Activated CD4-positive, alpha-beta T cell treated with anti-CD3 and anti-CD28 coated beads, Interleukin-2, amount 50 U/mL, for 4 hours (primary cell): ENCODE measurements around the gene CLIP1.
"Not testable (repeated sequence)": the region's sequence is repeated elsewhere in the genome, so short reads cannot be mapped to it uniquely, and the experiment has no call there.

Experiments used
- DNase-seq, 2 experiments: peaks; one replicate each; pipeline ENCODE4 v3.0.0-alpha.2; 2020

Gene CLIP1

DNA sequence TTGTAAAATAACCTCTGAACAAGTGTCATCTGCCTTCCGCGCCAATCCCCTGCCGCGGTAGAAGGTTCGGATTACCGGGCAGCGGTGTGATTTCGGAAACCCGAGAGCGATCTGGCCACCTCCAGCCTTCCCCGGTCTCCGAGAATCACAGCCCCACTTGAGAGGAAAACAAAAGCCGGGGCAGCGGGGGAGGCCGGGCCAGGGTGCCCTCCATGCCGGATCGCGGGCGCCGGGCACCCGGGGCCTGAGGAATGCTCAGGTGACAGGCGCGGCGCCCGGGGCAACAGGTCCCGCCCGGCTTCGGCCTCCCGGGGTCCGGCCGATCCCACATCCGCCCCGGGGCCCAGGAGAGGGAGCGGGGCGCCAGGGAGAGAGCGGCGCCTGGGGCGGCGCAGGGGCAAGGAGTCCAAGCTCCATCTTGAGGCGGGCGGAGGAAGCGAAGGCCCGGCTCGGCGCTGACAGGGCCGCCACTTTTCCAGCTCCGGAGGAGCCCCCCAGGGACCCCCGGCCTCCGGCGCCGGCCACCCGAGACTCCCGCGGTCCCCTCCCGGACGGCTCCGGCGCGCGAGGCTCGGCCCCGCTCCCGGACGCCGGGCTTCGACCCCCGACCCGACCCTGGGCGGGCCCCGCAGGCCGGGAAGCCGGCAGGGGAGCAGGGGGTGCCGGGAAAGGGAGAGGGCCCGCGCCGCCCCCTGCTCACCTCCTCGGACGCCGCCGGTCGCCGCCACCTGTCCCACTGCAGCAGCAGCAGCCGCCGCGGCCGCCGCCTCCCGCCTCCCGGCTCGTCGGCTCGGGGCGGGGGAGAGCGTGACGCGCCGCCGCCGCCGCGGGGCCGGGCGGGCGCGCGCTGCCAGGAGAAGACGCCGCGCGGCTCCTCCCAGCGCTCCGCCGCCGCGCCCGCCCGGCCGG is at the start of gene CLIP1:
Gene CLIP1 (minus strand): TSS at position 849 of the 909 bp plus-strand sequence. CDS start 42,217 bp downstream, outside the sequence.
- peak; percentile 39 to 47 for DNase-seq

DNA sequence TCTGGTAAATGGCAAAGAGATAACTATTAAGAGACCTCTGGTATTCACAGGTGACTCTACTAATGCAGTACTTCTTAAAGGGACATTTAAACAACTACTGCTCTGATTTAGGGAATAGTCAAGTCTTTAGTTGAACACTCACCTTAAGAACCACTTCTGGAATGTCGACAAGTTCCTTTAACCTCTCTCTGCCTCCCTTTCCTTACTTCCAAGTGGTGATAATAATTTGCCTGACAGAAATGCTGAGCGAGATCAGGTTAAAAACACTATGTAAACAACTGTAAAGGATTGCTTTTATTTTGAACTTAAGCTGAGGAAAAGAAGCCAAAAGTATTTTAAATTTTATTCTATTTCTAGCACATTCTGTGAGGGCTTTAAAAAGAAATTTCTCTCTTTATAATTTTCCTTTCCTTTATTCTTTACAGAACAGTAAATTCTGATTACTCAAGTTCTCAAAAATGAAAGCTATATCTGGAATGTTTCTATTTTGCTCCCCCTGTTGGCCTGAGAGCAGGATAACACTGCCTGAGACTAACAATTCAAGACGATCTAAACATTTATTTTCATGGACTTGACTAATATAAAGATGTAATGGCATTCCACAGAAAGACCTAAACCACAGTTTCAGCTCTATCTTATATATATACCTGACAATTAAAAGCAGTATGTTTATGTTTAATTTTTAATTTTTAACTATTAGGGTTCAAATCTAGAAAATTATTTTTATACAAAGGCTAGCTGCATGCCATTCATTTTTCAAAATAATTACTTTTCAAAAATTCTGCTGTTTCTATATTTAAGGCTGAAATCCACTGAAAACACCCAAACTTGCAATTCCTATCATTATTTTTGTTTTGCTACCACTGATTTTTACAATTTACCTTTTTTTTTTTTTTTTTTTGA is 49.1 kb upstream of the CLIP1 start:
- DNase-seq, result no peak

DNA sequence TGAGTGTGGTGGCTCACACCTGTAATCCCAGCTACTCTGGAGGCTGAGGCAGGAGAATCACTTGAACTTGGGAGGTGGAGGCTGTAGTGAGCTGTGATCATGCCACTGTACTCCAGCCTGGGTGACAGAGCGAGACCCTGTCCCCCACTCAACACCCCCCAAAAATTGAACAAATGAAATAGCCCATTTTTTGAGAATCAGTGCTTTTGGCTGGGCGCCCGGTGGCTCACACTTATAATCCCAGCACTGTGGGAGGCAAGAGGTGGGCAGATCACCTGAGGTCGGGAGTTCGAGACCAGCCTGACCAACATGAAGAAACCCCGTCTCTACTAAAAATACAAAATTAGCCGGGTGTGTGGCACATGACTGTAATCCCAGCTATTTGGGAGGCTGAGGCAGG is 48.1 kb upstream of the CLIP1 start:
- not testable (repeated sequence) for DNase-seq

DNA sequence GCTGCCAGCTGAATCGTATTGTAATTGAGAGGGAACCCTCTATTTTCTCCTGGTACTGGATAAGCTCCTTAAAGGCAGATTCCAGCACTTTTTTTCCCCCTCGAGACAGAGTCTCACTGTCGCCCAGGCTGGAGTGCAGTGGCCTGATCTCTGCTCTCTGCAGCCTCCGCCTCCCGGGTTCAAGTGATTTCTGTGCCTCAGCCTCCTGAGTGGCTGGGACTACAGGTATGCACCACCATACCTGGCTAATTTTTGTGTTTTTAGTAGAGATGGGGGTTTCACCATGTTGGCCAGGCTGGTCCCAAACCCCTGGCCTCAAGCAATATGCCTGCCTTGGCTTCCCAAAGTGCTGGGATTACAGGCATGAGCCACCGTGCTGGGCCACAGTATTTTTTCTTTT is 47.4 kb upstream of the CLIP1 start:
- not testable (repeated sequence) for DNase-seq

DNA sequence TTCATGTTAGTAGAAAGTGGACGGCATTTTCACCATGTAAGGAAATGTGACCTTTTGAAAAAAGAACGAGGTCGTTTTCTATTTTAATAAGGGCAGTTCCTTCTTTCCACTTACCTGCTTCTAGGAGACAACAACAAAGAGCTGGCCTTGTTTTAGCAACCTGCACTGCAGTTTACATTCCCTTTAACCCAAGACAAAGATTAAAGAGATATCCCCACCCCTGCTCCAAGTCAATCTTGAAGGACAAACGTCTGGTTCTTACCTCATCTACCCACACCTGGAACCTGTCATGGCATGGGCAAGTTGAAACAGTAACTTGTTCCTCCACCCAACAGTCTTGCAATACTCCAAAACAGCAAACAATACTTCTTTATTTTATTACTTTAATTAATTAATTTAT is 45.5 kb upstream of the CLIP1 start:
- no peak for DNase-seq

DNA sequence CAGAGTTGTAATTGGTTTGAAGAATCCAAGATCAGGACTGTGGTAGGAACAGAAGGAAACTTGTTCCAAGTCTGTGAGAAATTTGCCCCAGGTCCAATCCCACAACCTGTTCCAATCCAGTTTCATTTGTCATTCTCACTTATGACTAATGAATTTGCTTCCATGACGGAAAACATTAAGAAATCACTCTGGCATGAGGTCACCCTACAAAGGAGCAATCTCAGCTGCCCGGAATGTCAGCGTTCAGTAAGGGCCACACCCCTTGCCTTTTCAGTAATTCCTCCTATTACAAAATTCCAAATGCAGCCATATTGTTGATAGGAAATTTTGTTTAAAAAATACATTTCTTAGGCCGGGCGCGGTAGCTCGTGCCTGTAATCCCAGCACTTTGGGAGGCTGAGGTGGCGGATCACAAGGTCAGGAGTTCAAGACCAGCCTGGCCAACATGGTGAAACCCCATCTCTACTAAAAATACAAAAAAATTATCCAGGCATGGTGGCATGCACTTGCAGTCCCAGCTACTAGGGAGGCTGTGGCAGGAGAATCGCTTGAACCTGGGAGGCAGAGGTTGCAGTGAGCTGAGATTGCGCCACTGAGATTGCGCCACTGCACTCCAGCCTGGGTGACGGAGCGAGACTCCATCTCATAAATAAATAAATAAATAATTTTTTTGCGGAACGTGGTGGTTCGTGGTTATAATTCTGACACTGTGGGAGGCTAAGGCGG is 42.0 kb upstream of the CLIP1 start:
- DNase-seq, result not testable (repeated sequence)

DNA sequence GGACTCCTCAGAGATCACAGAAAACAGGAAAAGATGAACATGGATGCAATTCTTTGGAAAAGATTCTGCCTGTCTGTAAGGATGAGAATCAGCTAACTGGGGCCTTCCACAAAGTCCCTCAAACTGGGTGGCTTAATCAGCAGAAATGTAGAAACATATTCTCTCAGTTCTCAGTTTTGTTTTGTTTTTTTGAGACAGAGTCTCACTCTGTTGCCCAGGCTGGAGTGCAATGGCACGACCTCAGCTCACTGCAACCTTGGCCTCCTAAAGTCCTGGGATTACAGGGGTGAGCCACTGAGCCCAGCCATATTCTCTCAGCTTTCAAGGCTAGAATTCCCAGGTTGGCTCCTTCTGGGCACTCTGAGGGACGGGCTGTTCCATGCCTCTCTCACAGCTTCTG is 38.2 kb upstream of the CLIP1 start:
- DNase-seq, result no peak

DNA sequence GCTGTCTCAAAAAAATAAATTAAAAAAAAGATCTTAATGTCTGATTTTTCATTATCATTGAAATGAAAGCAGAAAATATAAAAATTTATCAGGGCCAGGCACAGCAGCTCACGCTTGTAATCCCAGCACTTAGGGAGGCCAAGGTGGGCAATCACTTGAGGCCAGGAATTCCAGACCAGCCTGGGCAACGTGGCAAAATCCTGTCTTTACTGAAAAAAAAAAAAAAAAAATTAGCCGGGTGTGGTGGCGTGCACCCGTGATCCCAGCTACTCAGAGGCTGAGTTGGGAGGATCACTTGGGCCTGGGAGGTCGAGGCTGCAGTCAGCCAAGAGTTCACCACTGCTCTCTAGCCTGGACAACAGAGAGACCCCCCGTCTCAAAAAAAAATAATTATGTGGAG is 37.6 kb upstream of the CLIP1 start:
- DNase-seq, result no peak

DNA sequence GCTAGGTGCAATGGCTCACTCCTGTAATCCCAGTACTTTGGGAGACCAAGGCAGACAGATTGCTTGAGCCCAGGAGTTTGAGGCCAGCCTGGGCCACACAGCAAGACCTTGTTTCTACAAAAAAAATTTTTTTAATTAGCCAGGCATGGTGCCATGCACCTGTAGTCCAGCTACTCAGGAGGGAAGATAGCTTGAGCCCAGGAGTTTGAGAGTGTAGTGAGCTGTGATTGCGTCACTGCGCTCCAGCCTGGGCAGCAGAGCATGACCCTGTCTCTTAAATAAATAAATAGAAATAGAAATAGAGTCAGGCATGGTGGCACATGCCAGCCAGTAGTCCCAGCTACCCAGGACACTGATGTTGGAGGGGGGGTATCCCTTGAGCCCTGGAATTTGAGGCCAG is 36.7 kb upstream of the CLIP1 start:
- no peak for DNase-seq

DNA sequence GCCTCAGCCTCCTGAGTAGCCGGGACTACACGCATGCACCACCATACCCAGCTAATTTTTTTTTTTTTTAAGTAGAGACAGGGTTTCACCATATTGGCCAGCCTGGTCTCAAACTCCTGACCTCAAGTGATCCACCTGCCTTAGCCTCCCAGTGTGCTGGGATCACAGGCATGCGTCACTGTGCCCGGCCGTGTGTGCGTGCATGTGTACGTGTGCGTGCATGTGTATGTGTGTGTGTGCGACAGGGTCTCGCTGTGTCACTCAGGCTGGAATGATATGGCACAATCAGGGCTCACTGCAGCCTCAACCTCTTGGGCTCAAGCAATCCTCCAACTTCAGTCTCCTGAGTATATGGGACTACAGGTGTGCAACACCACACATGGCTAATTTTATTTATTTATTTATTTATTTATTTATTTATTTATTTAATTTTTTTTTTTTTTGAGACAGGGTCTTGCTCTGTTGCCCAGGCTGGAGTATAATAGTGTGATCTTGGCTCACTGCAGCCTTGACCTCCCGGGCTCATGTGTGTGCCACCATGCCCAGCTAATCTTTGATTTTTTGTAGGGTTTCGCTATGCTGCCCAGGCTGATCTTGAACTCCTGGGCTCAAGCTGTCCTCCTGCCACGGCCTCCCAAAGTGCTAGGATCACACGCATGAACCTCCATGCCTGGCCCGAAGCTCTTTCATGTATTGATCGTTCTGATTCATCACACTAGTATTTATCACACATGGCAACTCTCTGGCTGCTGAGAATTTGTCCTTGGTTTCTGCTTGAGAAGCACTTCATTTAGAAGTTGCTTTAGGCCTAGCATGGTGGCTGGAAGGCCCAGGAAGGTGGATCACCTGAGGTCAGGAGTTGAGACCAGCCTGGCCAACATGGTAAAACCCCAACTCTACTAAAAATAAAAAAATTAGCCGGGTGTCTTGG is 35.9 kb upstream of the CLIP1 start:
- DNase-seq, result no peak

DNA sequence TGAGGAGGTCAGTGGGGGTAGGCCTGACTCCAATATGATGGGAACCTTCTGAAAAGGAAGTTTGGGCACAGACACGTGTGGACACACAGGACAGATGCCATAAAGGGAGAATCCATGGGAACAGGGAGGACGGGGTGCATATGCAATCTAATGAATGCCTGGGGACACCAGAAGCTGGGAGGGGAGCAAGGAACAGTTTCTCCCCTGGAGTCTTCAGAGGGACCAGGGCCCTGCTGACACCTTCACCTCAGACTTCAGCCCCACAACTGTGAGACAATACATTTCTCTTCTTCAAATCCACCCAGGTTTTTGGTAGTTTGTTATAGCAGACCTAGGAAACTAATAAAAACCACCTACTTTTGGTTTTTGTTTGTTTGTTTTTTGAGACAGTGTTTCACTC is 35.2 kb upstream of the CLIP1 start:
- no peak for DNase-seq

DNA sequence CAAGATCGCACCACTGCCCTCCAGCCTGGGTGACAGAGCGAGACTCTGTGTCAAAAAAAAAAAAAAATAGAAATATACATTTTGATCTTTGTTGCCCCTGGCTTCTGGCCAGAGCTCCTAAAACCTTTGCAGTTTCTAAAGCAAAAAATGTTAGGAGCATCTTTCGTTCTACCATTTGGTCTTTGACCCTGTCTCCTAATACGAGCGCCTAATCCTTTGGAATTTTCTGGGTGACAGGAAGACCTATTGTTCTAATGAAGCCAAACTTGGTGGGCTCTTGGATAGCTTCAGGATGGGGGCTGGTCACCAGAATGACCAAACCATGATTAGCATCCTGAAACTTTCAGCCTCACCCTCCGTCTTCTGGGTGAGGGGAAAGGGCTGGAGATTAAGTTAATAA is 32.3 kb upstream of the CLIP1 start:
- no peak for DNase-seq

DNA sequence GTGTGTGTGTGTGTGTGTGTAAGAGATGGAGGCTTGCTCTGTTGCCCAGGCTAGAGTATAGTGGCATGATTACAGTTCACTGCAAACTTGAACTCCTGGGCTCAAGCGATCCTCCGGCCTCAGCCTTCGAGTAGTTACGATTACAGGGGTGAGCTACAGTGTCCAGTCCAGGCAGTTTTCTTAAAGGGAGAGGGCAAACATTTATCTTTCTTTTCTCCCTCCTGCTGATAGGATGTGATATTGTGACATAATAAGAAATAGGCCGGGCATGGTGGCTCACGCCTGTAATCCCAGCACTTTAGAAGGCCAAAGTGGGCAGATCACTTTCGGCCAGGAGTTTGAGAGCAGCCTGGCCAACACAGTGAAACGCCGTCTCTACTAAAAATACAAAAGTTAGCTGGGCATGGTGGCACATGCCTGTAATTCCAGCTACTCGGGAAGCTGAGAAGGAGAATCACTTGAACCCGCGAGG is 31.8 kb upstream of the CLIP1 start:
- no peak for DNase-seq

DNA sequence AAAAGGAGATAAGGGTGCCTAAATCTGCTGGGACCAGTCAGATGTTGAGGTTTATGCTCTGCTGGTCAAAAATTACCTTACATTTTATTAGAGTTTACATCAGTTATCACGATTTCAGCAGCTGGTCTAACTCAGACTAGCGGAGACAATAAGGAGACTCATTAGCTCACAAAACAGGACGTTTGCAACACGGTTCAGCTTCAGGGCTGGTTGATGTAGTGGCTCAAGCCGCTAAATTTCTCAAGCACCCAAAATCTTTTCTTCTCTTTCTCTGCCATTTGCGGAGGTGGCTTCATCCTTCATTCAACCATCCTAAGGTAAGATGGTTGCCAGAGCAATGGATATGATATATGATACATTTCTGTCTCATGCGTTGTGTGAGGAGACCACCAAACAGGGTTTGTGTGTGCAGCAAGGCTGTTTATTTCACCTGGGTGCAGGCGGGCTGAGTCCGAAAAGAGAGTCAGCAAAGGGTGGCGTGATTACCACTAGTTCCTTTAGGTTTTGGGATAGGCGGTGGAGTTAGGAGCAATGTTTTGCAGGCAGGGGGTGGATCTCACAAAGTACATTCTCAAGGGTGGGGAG is 30.3 kb upstream of the CLIP1 start:
- DNase-seq, result no peak

DNA sequence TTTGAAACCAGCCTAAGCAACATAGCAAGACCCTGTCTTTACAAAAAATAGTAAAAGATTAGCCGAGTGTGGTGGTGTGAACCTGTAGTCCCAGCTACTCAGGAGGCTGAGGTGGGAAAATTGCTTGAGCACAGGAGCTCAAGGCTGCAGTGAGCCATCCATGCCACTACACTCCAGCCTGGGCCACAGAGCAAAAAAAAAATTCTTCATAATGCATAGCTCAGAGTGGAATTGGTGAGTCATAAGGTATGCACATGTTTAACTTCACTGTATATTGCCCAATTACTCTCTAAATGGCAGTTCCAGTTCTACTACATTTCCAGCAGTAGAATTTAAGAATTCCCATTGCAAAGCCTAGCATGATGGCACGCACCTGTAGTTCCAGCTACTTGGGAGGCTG is 26.8 kb upstream of the CLIP1 start:
- no peak for DNase-seq

DNA sequence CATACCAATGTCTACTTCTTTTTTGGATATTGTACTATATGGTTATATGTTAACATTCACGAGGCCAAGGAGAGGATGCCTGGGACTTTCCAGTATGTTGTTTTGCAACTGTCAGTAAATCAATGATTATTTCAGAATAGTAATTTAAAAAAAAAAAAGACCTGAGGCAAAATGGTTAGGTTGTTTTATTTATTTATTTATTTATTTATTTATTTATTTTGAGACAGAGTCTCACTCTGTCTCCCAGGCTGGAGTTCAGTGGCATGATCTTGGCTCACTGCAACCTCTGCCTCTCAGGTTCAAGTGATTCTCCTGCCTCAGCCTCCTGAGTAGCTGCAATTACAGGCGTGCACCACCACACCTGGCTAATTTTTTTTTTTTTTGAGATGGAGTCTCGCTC is 25.4 kb upstream of the CLIP1 start:
- DNase-seq, result not testable (repeated sequence)

DNA sequence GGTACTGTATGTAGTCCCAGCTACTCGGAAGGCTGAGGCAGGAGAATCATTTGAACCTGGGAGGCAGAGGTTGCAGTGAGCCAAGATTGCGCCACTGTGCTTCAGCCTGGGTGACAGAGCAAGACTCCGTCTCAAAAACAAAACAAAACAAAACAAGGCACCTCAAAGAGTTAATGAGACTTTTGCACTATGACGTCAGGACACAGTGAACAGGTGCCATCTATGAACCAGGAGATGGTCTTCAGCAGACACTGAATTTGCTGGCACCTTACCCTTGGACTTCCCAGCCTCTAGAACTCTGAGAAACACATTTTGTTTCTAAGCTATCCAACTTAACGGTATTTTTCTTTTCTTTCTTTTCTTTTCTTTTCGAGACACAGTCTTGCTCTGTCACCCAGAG is 23.9 kb upstream of the CLIP1 start:
- not testable (repeated sequence) for DNase-seq

DNA sequence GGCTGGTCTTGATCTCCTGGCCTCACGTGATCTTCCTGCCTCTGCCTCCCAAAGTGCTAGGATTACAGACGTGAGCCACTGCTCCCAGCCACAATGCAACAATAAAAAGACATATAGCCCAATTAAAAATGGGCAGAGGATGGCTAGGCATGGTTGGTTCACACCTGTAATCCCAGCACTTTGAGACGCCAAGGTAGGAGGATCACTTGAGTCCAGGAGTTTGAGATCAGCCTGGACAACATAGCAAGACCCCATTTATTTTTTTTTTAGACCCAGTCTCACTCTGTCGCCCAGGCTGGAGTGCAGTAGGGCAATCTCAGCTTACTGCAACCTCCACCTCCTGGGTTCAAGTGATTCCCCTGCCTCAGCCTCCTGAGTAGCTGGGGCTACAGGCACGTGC is 21.6 kb upstream of the CLIP1 start:
- DNase-seq, result not testable (repeated sequence)

DNA sequence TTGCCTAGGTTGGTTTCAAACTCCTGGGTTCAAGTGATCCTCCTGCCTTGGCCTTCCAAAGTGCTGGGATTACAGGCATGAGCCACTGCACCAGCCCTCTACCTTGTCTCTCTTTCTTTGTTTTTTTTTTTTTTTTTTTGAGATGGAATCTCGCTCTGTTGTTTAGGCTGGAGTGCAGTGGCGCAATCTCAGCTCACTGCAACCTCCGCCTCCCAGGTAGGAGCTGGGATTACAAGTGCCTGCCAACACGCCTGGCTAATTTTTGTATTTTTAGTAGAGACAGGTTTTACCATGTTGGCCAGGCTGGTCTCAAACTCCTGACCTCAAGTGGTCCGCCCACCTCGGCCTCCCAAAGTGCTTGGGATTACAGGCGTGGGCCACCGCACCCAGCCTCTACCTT is 16.4 kb upstream of the CLIP1 start:
- not testable (repeated sequence) for DNase-seq

DNA sequence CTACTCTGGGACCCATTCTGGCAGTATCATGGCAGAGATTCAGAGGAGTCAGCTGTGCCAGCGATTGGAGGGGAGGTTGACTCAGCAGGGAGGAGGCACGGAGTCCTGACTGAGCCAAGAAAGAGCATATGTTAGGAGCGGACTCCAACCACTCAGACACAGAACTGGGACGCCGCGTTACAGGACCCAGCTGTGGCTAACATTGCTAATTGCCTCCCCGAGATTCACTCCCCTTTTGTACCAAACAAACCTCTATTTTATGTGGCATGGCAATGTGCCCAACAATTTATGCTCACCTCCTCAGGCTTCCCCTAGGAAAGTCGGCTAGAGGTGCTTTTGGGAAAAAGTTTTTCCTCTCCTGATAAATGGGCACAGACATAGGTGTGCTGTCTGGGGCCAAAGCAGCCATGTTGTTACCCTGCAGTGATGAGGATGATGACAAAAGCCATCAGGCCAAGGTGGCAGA is 15.2 kb upstream of the CLIP1 start:
- DNase-seq, result no peak

DNA sequence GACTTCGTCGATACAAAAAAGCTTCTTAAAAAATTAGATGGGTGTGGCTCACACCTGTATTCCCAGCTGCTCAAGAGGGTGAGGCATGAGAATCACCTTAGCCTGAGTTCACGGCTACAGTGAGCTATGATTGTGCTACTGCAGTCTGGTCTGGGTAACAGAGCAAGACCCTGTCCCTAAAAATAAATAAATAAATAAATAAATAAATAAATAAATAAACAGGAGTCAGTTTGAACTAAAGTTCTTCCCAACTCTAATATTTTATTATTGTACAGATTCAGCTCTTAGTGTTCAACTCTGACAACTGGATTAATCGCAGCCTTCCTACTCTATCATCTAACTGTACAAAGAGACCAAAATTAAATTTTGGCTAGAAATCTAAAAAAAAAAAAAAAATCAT is 12.7 kb upstream of the CLIP1 start:
- DNase-seq, result no peak
